ENCODE data around the gene RD3L.

Gene RD3L

GRCh38 chr14:103898204-103898603 lies 44.1 kb downstream of the RD3L start:
- no peak for DNase-seq (ENCODE audit: low read depth)
- H3K4me3 ChIP-seq (ENCODE audit: control insufficient read depth, low read depth, low read length) = no peak overlapping the region
- TF ChIP-seq CTCF (conservative IDR thresholded peaks at IDR 0.05; ENCODE audit: control insufficient read depth, insufficient read depth, low read depth, low read length) = no peak

GRCh38 chr14:103897075-103897947 lies 45.0 kb downstream of the RD3L start:
- DNase-seq (ENCODE audit: low read depth) = no peak
- H3K4me3 ChIP-seq (ENCODE audit: control insufficient read depth, low read depth, low read length) = no peak overlapping the region
- no peak for TF ChIP-seq CTCF (conservative IDR thresholded peaks at IDR 0.05; ENCODE audit: control insufficient read depth, insufficient read depth, low read depth, low read length)

GRCh38 chr14:103896578-103896977 lies 45.8 kb downstream of the RD3L start:
- TF ChIP-seq CTCF (conservative IDR thresholded peaks at IDR 0.05; ENCODE audit: control insufficient read depth, insufficient read depth, low read depth, low read length) = no peak
- no peak overlapping the region for H3K4me3 ChIP-seq (ENCODE audit: control insufficient read depth, low read depth, low read length)
- no peak for DNase-seq (ENCODE audit: low read depth)

GRCh38 chr14:103894723-103895059 lies 47.6 kb downstream of the RD3L start:
- no peak overlapping the region for H3K4me3 ChIP-seq (ENCODE audit: control insufficient read depth, low read depth, low read length)
- DNase-seq (ENCODE audit: low read depth) = no peak
- no peak for TF ChIP-seq CTCF (conservative IDR thresholded peaks at IDR 0.05; ENCODE audit: control insufficient read depth, insufficient read depth, low read depth, low read length)

- no peak for TF ChIP-seq CTCF (conservative IDR thresholded peaks at IDR 0.05; ENCODE audit: control insufficient read depth, insufficient read depth, low read depth, low read length)
- no peak overlapping the region for H3K4me3 ChIP-seq (ENCODE audit: control insufficient read depth, low read depth, low read length)
- DNase-seq (ENCODE audit: low read depth) = no peak
Measured at GRCh38 chr14:103894034-103894722, 48.2 kb downstream of the RD3L start.

- H3K4me3 ChIP-seq (ENCODE audit: control insufficient read depth, low read depth, low read length) = no peak overlapping the region
- DNase-seq (ENCODE audit: low read depth) = no peak
- no peak for TF ChIP-seq CTCF (conservative IDR thresholded peaks at IDR 0.05; ENCODE audit: control insufficient read depth, insufficient read depth, low read depth, low read length)
Measured at GRCh38 chr14:103892247-103892646, 50.1 kb downstream of the RD3L start.
